ENCODE measurements around the gene JMJD6.

JMJD6 gene

DNA sequence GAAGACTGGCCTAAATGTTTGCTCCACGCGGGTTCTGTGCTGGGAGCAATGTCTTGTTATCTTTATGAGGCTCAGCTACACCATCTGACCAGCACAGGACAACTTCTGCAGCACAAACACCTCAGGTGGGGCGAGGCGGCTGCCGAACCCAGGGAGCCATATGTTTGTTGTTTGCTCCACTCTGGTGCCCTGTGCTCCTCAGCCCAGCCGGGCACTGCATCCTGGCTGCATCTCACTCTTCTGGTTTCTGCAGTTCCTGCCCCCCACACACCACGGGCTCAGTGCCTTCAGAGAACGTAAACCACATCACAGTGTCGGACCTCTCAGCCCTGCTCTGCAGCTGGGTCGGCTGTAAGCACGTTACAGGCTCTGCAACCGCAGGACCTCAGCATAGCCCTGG is 48.1 kb downstream of the JMJD6 start:
- peak in 1 of 2 experiments; percentile 11 for DNase-seq

DNA sequence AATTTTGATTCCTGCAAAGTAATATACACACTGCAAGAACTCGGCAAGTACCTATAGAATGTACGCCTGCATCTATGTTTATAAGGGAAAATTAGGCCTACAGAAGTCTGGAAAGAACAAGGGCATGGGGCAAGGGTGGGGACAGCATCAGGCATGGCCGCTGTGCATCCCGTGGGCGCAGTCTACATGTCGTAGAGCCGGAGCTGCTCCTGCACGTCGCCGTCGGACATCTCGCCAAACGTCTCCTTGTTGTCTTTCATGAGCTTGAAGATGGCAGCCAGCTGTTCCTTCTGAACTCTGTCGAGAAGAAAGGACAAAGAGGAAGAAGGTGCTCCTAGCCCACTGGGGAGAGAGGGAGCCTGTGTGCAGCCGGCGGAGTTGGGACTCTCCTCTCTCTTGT is 49.0 kb downstream of the JMJD6 start:
- DNase-seq: no peak

DNA sequence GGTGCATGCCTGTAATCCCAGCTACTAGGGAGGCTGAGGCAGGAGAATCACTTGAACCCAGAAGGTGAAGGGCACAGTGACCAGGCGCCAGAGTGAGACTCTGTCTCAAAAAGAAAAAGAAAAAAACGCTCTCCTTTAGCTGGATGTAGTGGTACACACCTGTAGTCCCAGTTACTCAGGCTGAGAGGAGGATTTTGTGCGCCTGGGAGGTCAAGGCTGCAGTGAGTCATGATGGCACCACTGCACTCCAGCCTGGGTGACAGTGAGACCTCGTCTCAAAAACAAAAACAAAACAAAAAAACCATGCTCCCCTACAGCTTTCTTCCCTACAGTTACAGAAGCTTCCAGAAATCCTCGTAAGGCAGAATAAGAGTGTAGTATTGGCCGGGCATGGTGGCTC is 49.8 kb downstream of the JMJD6 start:
- no peak for DNase-seq

DNA sequence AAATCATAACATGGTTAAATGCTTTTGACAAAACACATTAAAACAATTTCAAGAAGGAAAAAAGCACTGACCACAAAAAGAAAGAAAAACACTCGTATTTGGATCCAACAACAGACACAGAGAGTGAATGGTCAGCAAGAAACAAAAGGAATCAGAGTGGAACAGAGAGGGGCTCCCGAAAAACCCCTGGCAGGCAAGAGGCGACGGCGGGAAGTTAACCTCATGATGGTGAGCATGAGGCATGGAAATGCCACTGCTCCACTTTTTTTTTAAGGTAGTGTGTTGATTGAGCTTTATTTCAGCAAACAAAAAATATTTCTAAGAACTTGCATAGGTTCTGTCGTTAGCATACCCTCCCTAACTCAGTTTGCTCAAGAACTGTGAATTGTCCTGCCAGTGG is 50.8 kb downstream of the JMJD6 start:
- DNase-seq: no peak

DNA sequence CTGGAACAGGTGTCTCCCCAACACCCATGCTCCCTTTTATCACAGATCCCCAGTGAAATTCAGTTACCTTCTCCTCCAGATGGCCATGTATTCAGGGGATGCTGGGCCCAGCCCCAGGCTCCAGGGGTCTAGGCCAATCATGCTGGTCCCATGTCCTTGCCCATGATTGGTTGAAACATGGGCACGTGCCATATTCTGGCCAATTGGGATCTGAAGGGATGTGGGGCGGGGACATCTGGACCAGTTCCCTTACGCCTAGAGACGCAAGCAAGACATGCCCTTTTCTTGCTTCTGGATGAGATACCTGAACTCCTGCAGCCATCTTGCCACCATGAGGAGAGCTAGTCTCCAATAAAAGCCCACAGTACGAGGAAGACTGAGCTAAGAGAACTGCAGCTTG is 51.8 kb downstream of the JMJD6 start:
- no peak for DNase-seq

DNA sequence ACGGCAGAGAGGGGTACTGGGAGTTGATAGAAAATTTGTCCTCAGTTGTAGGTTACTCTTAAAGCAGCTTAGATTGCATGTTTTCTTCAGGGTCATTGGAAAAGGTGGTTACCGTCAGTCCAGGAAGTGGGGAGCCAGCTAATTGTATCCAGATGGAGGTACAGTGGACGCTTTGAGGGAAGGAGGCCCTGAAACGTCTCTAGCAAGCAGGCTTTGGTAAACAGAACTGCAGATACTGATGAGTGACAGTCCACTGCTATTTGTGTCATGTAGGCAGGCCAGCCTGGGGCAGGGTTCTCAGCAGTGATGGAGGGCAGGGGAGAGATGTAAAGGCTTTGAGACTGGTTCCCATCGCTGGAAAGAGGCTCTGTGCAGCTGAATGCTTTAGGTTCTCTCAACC is 52.7 kb downstream of the JMJD6 start:
- no peak for DNase-seq

DNA sequence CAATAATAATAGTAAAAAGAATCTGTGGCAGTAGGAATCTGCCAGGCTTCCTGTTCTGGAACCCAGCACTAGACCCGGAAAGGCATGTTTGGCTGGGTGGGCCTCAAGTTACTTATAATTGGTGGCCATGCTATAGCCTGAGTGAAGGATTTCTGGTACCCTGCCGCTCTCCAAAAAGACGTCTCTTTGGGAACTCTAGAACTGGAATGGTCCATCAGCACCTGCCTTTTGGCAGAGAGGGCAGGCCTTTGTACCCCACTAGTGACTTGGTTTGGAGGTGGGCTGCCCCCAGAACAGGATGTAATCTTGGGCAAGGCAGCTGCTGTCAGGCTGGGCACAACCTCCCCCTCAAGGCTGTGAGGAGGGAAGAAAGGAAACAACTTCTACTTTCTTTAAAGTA is 53.5 kb downstream of the JMJD6 start:
- no peak for DNase-seq

DNA sequence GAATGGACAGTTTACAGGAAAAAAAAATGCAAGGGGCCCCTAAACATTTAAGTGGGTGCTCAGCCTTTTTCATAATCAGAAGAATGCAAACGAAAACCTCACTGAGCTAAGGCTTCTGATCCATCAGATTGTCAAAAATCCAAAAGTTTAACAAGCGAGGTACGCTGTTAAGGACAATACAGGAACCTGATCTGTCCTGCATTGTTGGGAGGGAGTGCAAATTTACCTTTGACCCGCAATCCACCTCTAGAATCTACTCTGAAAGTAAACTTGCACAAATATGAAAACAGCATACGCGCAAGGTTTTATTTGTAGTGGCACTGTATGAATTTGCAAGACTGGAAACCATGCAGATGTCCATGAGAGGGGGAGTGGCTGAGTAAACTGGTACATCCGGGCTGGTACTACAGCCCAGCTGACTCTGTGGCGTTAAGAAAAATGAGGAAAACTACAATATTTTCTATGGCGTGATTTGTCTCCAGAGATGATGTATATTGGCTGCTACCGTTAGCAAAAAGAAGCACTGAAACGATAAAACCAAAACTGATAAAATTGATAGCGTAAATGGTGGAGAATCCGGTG is 54.0 kb downstream of the JMJD6 start:
- DNase-seq: no peak

DNA sequence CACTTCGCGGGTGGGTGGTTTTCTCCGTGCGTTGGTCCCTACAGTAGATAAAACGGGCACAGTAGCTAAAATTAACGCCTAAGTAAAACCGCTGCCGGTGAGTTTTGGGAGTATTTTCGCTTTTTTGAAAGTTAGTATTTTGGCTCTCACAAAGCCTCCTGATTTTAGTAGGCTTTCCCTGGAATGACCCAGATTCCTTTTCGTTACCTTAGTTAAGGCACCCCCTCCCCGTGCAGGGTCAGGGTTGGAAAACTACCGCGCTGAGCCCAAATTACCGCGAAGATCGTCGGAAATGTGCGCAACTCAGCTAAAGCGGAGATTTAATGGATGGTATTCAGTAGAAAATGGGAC is 54.5 kb downstream of the JMJD6 start:
- no peak for DNase-seq

DNA sequence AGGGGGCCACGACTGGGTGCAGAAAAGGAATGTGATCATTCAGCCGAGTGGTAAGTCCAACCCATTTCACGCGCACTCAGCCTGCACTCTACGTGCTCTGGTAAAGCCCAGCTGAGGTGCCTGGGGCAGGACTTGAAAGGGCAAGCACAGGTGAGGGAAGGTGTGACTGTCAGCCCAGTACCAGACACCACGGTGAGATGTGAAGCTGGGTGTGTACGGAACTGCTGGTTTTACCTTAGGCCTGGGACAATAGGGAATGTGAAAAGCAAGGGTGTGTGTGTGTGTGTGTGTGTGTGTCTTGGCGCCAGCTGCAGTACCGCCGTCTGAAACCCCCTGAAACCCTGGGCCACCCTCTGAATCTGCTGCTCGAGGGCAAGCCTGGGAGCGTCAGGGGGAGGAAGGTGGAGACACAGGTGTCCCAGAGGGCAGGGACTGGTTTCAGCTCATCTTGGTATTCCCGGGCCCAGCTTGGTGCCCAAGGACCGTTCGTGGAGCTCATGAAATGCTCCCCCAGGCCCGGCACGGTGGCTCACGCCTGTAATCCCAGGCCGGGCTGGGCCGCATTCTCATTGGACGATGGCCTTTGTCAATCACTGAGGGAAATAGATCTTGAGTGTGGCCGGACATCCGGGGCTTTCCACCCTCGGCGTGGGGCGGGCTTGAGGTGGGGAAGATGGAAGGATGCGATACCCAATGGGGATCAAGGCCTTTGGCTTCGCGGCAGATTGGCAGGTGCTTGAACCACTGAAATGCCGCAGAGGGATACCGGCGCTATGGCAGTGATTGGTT is 55.1 kb downstream of the JMJD6 start:
- peak; percentile 99 for DNase-seq

DNA sequence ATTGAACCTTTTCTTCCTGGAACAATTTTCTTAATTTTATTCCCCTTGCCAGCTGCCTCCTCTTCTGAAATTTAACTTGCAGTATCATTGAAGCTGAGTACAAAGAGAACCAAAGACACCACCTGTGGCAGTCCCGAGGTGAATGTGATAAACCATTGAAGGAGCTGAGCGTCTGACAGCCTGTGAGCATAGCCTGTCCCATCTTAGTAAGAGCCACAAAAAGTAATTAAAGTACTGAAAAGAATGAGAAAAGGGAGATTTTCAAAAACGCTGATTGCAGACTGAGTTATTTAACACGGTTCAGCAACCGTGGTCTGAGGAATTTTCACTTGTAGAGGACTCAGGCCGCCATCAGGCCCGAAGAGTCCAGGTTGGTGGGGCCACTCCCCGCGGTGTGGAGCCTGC is 55.7 kb downstream of the JMJD6 start:
- no peak for DNase-seq

DNA sequence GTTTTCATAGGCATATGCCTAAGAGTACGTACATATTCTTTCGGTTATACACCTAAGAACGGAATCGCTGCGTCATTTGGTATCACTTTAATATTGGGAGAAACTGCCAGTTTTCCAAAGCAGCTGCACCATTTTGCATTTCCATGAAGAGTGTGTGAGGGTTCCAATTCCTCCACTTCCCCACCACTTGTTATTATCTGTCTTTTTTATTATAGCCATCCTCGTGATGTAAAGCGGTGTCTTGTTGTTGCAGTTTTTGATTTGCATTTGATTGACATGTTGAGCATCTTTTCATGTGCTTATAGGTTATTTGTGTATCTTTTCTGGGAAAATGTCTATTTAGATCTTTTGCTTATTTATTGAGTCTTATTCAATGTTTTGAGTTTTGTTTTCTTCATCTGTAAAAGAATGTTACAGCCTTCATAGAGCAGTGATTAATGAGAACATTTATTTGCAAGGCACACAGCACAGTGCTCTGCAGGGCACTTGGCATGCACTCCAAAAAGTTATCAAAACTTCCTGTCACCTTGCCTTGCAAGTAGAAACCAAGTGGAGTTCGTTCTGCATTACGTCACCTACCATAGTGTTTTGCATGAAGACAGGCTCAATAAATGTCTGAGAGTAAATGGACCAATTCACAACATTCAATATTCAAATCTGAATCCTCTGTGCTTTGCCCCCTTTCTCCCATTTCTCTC is 56.2 kb downstream of the JMJD6 start:
- DNase-seq: no peak
